Measurements from ENCODE around the gene SLC19A1.

DNA sequence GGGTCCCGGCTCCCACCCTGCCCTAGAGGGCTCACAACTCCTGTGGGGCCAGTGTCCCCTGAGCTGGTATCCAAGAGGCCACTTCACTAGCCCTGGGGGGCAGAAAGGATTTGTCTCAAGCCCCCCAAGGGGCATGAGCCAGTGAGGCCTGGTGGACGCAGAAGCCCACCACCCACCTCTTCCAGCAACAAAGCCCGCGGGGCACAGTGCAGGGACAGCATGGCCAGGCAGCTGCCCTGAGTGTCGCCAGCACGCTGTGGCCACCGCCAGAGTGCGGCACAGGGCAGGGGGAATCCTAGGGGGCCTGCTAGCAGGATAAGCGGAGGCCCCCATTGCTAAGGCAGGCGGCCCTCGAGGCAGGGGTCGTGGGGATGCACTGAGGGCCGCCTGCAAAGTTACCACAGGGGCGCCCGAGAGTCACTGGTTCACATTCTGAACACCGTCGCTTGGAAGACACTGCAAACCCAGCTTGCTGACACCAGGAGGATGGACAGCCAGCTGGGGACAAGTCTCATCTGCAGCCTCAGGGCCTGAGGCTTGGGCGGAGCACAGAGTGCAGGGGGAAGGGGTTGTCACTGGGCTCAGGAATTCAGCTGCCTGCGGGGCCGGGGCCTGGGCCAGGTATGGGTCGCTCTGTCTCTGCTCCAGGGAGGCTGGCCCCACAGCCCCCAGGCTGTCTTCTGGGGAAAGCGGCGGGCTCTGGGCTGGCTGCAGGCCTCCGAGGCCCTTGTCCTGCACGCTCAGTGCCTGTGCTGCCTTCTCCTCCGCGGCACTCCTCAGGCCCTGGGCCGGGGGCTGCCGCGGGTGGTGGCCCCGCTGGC, 26.8 kb downstream of the SLC19A1 start:
- TF ChIP-seq, protein P1, sequence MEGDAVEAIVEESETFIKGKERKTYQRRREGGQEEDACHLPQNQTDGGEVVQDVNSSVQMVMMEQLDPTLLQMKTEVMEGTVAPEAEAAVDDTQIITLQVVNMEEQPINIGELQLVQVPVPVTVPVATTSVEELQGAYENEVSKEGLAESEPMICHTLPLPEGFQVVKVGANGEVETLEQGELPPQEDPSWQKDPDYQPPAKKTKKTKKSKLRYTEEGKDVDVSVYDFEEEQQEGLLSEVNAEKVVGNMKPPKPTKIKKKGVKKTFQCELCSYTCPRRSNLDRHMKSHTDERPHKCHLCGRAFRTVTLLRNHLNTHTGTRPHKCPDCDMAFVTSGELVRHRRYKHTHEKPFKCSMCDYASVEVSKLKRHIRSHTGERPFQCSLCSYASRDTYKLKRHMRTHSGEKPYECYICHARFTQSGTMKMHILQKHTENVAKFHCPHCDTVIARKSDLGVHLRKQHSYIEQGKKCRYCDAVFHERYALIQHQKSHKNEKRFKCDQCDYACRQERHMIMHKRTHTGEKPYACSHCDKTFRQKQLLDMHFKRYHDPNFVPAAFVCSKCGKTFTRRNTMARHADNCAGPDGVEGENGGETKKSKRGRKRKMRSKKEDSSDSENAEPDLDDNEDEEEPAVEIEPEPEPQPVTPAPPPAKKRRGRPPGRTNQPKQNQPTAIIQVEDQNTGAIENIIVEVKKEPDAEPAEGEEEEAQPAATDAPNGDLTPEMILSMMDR (conservative IDR thresholded peaks at IDR 0.05), result no peak
- TF ChIP-seq ZFX (IDR thresholded peaks at IDR 0.05), result no peak

Measured in C4-2B (cell line).